Retinal pigment epithelial cell (primary cell): ENCODE data around the gene SRSF1.
"Not testable (repeated sequence)": the region's sequence is repeated elsewhere in the genome, so short reads cannot be mapped to it uniquely, and the experiment has no call there.

ENCODE experiments used
- DNase-seq: peaks from one replicate; pipeline ENCODE4 v3.0.0-alpha.2; 2010; ENCODE audit warnings: low read depth
- H3K4me3 ChIP-seq: 2 replicates; pipeline ENCODE4 v1.5.1; 2011; ENCODE audit warnings: mild to moderate bottlenecking, low read length, control low read depth, moderate library complexity
- CTCF ChIP-seq: conservative IDR thresholded peaks from 2 replicates; pipeline ENCODE4 v1.5.1; 2011; ENCODE audit warnings: low read depth, low read length, control low read depth, inconsistent platforms

Gene SRSF1

GRCh38 chr17:58050966-58051365 lies 43.9 kb upstream of the SRSF1 start:
- H3K4me3 ChIP-seq, result no peak overlapping the region
- no peak for TF ChIP-seq CTCF
- no peak for DNase-seq

GRCh38 chr17:58049533-58049932 lies 42.5 kb upstream of the SRSF1 start:
- no peak overlapping the region for H3K4me3 ChIP-seq
- DNase-seq, result no peak
- TF ChIP-seq CTCF, result no peak

- H3K4me3 ChIP-seq, result no peak overlapping the region
- TF ChIP-seq CTCF, result no peak
- DNase-seq, result no peak
Observed at GRCh38 chr17:58047376-58048150, 40.5 kb upstream of the SRSF1 start.

GRCh38 chr17:58046239-58047094 lies 39.4 kb upstream of the SRSF1 start:
- no peak for TF ChIP-seq CTCF
- no peak overlapping the region for H3K4me3 ChIP-seq
- DNase-seq, result no peak

GRCh38 chr17:58044256-58044655 lies 37.2 kb upstream of the SRSF1 start:
- H3K4me3 ChIP-seq, DNase-seq: not testable (repeated sequence)

- no peak overlapping the region for H3K4me3 ChIP-seq
- no peak for DNase-seq
- no peak for TF ChIP-seq CTCF
Observed at GRCh38 chr17:58043221-58044181, 36.5 kb upstream of the SRSF1 start.

GRCh38 chr17:58041161-58041560 lies 34.1 kb upstream of the SRSF1 start:
- DNase-seq, result no peak
- TF ChIP-seq CTCF, result no peak
- no peak overlapping the region for H3K4me3 ChIP-seq
